GM18508 (cell line): Measurements from ENCODE around the gene HPCAL1.

ENCODE experiments used
- ATAC-seq: cut with Tn5 transposase; IDR thresholded peaks from one replicate; pipeline ENCODE4 v1.9.1; 2021; ENCODE audit warnings: moderate number of reproducible peaks; ENCODE audit not compliant: insufficient read depth, unreplicated experiment

HPCAL1 gene

DNA sequence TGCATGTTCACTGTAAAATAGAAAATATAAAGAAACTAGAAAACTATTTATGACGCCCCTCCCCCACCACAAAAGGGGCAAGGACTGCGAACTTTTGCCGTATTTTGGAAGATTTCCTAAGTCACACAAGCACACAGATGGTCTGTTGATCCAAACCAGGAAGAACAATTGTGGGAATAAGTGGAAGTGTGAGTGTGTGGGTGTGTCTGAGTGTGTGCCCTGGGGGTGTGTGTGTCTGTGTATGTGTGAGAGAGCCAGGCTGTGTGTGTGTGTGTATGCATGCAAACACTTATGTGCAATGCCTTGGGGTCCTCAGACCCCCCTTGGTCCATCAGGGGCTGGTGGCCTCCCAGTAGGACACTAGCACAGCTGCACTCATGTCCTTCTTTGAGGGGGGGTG, 43.1 kb downstream of the HPCAL1 start:
- no peak for ATAC-seq

DNA sequence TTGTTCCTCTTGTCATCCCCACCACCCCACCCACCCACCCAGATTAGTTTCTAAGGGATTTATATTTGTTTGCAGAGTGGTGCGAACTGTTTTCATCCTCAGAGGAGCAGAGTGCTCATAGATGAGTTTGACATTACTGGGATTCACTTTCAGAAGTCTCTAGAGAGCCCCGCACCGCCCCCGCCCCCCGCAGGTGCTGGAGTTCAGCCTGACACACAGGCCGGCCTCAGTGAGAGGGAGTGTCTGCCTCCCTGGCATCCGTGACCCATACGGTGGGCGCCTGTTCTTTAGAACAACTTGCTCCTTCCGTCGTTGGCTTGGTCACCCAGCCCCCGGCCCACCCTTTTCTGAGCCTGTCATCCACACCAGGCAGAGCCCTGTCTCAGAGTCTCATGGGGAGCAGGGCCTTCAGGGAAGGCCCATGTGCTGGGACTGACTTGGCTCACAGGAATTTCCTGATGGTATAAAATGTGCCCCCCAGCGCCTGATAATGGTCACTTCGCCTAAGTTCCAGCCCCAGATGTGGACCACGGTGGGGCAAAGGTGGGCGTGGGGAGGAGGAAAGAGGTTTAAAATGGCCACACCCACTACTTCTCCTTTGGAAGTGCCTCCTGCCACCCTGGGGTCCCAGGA, 44.3 kb downstream of the HPCAL1 start:
- no peak for ATAC-seq

GRCh38 chr2:10347562-10347948, 44.9 kb downstream of the HPCAL1 start:
- no peak for ATAC-seq

DNA sequence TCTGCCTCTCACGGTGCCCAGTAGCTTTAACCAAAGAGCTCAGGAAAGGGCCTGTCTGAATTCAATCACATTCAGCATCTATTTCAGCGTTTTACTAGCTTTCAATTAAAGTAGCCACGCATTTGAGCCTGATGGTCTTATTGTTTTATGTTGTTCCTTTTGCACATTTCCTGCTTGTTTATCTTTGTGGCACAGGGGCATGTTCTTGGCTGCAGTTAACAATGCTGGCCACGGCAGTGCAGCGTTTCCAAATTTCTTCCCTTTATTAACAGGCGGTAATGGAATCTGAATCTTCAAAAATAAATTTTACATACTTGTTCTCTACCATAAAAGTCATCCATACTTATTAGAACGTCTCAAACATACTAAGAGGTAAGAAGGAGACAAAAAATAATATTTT, 46.2 kb downstream of the HPCAL1 start:
- no peak for ATAC-seq

DNA sequence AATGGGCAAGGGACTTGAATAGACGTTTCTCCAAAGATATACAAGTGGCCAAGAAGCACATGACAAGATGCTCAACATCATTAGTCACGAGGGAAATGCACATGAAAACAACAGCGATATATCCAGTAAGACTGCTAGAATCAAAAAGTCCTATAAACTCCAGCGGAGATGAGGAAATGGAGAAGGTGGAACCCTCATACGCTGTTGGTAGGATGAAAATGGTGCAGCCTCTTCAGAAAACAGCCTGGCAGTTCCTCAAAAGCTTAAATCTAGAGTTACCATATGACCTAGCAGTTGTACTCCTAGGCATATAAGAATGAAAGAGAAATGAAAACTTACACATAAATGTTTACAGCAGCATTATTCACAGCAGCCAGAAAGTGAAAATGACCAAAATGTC, 48.1 kb downstream of the HPCAL1 start:
- ATAC-seq, result no peak

DNA sequence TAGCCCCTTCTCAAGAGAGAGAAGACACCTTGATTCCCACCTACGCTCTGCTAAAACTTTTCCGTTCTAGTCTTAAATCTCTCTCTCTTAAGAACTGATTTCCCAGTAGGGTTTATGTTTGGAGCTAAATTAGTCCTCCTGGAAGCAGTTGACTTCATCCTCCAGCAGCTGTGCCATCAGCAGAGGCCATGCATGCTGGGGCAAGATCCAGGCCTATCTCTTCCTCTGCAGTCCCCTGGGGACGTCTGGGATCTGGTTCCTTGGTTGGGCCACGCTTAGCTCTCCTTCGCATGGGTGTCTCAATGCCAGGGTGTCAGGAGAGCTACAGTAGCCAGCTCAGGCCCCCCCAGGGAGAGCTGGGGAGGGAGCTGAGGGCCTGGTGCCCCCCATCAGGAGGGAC, 49.7 kb downstream of the HPCAL1 start:
- ATAC-seq, result no peak

- ATAC-seq, result no peak
Observed at GRCh38 chr2:10352972-10353371, 50.3 kb downstream of the HPCAL1 start.

- no peak for ATAC-seq
Observed at GRCh38 chr2:10353931-10354330, 51.2 kb downstream of the HPCAL1 start.

- no peak for ATAC-seq
Observed at GRCh38 chr2:10354399-10354798, 51.7 kb downstream of the HPCAL1 start.

DNA sequence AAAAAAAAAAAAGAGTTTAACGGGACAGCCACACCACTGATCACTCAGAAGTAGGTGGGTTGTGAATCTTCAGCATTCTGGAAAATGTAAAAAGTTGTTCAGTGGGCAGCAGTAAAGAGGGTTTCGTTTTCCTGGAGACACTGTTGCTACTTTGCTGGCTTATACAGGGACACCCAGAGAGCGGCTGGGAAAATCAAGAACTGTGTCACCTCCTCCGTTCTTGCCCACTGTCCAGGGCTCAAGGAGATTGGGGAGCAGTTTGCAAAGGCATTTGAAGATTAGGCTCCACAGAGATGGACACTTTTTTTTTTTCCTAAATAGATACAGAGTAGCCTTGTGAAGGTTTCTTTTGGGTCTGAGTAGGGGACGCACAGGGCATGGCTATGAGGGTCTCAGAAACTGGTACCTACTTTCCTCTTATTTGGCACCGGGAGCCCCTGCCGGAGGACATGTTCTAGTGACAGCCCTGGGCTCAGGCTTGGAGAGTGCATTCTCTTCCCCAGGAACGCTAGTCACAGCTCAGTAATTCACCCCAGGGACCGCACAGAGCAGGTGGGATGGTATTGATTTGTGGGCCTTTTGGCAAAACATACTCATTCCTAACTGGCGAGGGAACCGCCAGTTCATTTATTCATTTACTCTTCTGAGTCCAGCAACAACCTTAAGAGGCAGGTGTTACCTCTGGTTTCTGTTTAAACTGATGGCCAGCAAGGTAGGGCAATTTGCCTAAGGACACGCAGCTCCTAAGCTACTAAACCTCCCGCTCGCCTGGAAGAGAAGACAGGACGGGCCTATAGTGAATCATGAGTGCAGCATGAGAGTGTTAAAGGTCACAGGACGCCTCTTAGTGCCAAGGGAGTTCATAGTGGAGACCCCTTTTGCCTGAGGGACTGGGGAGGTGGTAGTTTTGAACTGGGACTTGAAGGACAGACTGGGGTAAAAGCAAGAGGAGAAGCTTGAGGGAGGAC, 53.1 kb downstream of the HPCAL1 start:
- ATAC-seq, result no peak

- no peak for ATAC-seq
Observed at GRCh38 chr2:10356439-10356811, 53.7 kb downstream of the HPCAL1 start.

DNA sequence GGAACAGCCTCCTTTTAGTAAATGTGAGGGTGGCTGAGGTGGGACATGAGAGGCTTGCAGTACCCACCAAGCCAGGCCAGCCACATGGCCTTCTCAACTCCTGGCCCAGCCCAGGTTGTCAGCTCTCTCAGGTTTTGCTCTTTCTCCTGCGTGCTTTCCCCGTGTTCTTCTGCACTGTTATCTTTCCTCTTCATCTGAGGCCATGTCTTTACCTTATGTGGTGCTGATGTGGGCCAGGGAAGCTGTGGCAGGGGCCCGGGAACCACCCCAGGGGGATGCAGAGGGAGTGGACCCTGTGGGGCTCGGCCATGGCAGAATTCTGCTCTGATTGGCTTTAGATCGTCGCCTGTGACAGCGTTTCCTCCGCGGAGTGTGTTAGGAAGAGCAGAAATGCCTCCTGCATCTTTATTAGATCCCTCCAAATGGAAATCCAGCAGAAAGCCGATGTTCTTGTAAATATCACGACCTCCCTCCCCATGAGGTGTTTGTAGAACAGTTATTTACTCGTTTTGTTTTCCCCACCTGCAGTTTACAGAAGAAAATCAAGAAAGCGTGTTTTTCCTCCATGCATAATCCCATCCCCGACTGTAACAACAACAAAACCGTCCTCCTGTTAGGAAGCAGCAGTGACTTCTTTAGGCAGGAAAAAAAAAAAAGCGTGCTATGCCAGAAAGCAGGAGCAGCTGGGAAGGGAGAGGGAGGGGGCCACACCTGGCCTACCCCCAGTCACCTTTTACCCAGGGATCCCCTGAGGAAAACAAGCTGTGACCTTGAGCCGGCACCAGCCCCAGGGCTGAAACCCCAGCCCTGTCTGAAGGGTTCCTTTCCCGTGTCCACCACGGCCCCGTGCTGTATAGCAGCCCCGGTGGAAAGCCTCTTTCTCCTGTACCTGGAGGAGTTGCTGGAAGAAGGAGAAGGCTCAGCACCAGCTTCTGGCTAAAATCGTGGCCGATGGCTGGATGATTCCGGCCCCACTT, 54.8 kb downstream of the HPCAL1 start:
- ATAC-seq, result no peak

- no peak for ATAC-seq
Observed at GRCh38 chr2:10359246-10359645, 56.5 kb downstream of the HPCAL1 start.

GRCh38 chr2:10359731-10360329, 57.1 kb downstream of the HPCAL1 start:
- ATAC-seq, result no peak

GRCh38 chr2:10360460-10360849, 57.8 kb downstream of the HPCAL1 start:
- ATAC-seq, result no peak

DNA sequence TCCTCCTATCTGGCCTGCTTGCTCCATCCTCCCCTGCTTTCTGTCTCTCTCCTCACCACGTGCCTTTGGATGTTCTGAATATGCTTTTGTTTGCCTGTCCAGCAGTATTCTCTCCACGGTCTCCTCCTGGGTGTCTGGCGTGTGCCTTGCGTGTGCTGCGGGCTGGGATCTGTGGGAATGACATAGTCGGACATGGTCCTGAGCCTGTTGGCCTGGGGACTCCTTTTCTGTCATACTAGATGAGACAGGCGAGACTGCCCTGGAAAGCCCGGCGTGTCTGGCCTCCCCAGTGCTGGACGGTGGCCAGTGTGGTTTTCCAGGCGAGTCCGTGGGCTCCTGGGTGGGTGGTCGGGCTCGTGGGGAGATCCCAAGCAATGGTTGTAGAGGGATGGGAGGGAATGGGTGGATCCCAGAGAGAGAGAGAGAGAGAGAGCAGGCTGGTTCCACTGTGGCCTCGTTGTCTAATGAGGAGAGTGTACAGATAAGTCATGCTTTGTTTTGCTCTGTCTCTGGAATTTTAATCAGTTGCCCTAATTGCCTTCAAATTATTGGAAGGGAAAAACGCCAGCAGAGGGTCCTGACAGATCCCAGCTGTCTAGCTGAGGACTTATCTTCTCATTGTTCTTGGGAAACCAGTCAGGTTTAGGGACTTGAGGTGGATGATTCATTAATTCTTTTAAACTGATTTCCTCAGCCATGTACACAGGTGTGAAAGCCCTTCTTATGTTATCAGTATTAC, 58.3 kb downstream of the HPCAL1 start:
- ATAC-seq, result no peak

- ATAC-seq, result no peak
Observed at GRCh38 chr2:10362096-10362897, 59.6 kb downstream of the HPCAL1 start.

DNA sequence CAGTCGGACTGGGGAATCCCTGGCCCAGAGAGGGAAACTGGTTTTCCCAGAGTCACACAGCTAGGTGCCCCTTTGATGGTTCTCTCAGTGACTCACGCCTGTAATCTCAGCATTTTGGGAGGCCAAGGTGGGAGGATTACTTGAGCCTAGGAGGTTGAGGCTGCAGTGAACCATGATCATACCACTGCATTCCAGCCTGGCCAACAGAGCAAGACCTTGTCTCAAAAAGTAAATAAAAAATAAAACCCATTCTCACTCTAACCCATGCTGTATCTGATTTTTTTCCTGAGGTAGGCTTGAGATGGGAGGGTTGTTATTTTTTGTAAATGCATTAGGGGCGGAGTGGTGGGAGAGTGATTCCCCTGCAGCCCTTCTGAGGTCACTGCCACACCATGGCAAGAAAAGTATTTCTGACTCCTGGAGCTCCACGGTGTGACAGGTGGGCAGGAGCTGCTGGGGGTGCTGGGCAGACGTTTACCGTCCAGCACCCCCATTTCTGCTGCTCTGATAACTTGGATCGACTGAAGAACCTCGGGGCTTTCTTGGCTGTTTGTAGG, 60.3 kb downstream of the HPCAL1 start:
- ATAC-seq, result no peak
